Activated naive CD8-positive, alpha-beta T cell (primary cell): ENCODE results near the gene CD55.
"Not testable (repeated sequence)": the region's sequence is repeated elsewhere in the genome, so short reads cannot be mapped to it uniquely, and the experiment has no call there.

ENCODE experiments used
- H3K27ac Mint-ChIP-seq: one replicate; pipeline ENCODE4 v1.8.0; 2021; ENCODE audit warnings: mixed read lengths
- H3K27me3 Mint-ChIP-seq: one replicate; pipeline ENCODE4 v1.8.0; 2021; ENCODE audit warnings: mixed read lengths
- H3K36me3 Mint-ChIP-seq: one replicate; pipeline ENCODE4 v1.8.0; 2021; ENCODE audit warnings: mixed read lengths
- H3K4me1 Mint-ChIP-seq: one replicate; pipeline ENCODE4 v1.8.0; 2021; ENCODE audit warnings: low read depth, mixed read lengths
- H3K4me3 Mint-ChIP-seq: one replicate; pipeline ENCODE4 v1.8.0; 2021; ENCODE audit warnings: mild to moderate bottlenecking, mixed read lengths
- H3K9me3 Mint-ChIP-seq: one replicate; pipeline ENCODE4 v1.8.0; 2021; ENCODE audit warnings: low read depth, mixed read lengths

The CD55 gene

GRCh38 chr1:207315435-207315834, 6.0 kb upstream of the CD55 start:
- Mint-ChIP-seq H3K4me1 (peaks cover 14% of the 10 kb centered on the region), H3K27ac (no peak overlapping the region), H3K4me3 (no peak overlapping the region), H3K9me3 (no peaks in the 10 kb centered on the region), H3K27me3 (no peaks in the 10 kb centered on the region), H3K36me3 (no peaks in the 10 kb centered on the region)

GRCh38 chr1:207316141-207316540, 5.3 kb upstream of the CD55 start:
- Mint-ChIP-seq H3K4me1 (peaks cover 20% of the 10 kb centered on the region), H3K27me3 (no peaks in the 10 kb centered on the region), H3K9me3 (no peaks in the 10 kb centered on the region), H3K4me3 (no peak overlapping the region), H3K36me3 (no peaks in the 10 kb centered on the region), H3K27ac (no peak overlapping the region)

- Mint-ChIP-seq H3K9me3 (no peaks in the 10 kb centered on the region), H3K27ac (peak overlapping the region; percentile 18), H3K4me3 (no peak overlapping the region), H3K4me1 (peaks cover 20% of the 10 kb centered on the region), H3K27me3 (no peaks in the 10 kb centered on the region), H3K36me3 (no peaks in the 10 kb centered on the region)
Measured at GRCh38 chr1:207316622-207317391, 4.7 kb upstream of the CD55 start.

GRCh38 chr1:207317561-207317960, 3.9 kb upstream of the CD55 start:
- Mint-ChIP-seq H3K27ac (no peak overlapping the region), H3K9me3 (no peaks in the 10 kb centered on the region), H3K36me3 (no peaks in the 10 kb centered on the region), H3K27me3 (no peaks in the 10 kb centered on the region), H3K4me3 (no peak overlapping the region), H3K4me1 (peaks cover 20% of the 10 kb centered on the region)

- Mint-ChIP-seq H3K9me3 (no peaks in the 10 kb centered on the region), H3K27ac (no peak overlapping the region)
Measured at GRCh38 chr1:207318072-207318619, 3.3 kb upstream of the CD55 start.

GRCh38 chr1:207319199-207319598, 2.3 kb upstream of the CD55 start:
- Mint-ChIP-seq H3K27ac (peak overlapping the region; percentile 42), H3K4me1 (peaks cover 28% of the 10 kb centered on the region), H3K27me3 (no peaks in the 10 kb centered on the region), H3K4me3 (no peak overlapping the region), H3K9me3 (no peaks in the 10 kb centered on the region), H3K36me3 (peaks cover 8% of the 10 kb centered on the region)

More at GRCh38 chr1:207318072-207318619, 3.3 kb upstream of the CD55 start:
- Mint-ChIP-seq H3K4me3 (no peak overlapping the region), H3K36me3 (no peaks in the 10 kb centered on the region), H3K27me3 (no peaks in the 10 kb centered on the region), H3K4me1 (peaks cover 20% of the 10 kb centered on the region)

- Mint-ChIP-seq H3K4me1 (peaks cover 29% of the 10 kb centered on the region), H3K27ac (peak overlapping the region; percentile 91), H3K4me3 (peak overlapping the region; percentile 79)
- not testable (repeated sequence) for H3K27me3 Mint-ChIP-seq, H3K36me3 Mint-ChIP-seq, H3K9me3 Mint-ChIP-seq
Measured at GRCh38 chr1:207320105-207320504, 1.4 kb upstream of the CD55 start.

GRCh38 chr1:207321790-207322645, 540 bp downstream of the CD55 start:
- H3K4me3 Mint-ChIP-seq = peak overlapping the region; percentile 98
- peaks cover 21% of the 10 kb centered on the region for H3K36me3 Mint-ChIP-seq
- no peaks in the 10 kb centered on the region for H3K27me3 Mint-ChIP-seq
- H3K4me1 Mint-ChIP-seq = peaks cover 40% of the 10 kb centered on the region
- peak overlapping the region; percentile 99 for H3K27ac Mint-ChIP-seq
- H3K9me3 Mint-ChIP-seq = no peaks in the 10 kb centered on the region

- Mint-ChIP-seq H3K9me3 (no peaks in the 10 kb centered on the region), H3K4me1 (peaks cover 50% of the 10 kb centered on the region), H3K36me3 (peaks cover 34% of the 10 kb centered on the region), H3K4me3 (peak overlapping the region; percentile 92), H3K27ac (peak overlapping the region; percentile 86), H3K27me3 (no peaks in the 10 kb centered on the region)
Measured at GRCh38 chr1:207323425-207324225, 2.1 kb downstream of the CD55 start.

- H3K9me3 Mint-ChIP-seq = no peaks in the 10 kb centered on the region
- peaks cover 64% of the 10 kb centered on the region for H3K4me1 Mint-ChIP-seq
- peak overlapping the region; percentile 70 for H3K4me3 Mint-ChIP-seq
- no peaks in the 10 kb centered on the region for H3K27me3 Mint-ChIP-seq
- H3K36me3 Mint-ChIP-seq = peaks cover 61% of the 10 kb centered on the region
- H3K27ac Mint-ChIP-seq = peak overlapping the region; percentile 70
Measured at GRCh38 chr1:207328004-207328403, 6.5 kb downstream of the CD55 start.

GRCh38 chr1:207328908-207329440, 7.5 kb downstream of the CD55 start:
- peak overlapping the region; percentile 7 for H3K4me3 Mint-ChIP-seq
- H3K9me3 Mint-ChIP-seq = peaks cover 8% of the 10 kb centered on the region
- H3K27me3 Mint-ChIP-seq = no peaks in the 10 kb centered on the region
- H3K27ac Mint-ChIP-seq = peak overlapping the region; percentile 70
- H3K36me3 Mint-ChIP-seq = peaks cover 65% of the 10 kb centered on the region
- H3K4me1 Mint-ChIP-seq = peaks cover 67% of the 10 kb centered on the region

- Mint-ChIP-seq H3K36me3 (peaks cover 67% of the 10 kb centered on the region), H3K4me1 (peaks cover 68% of the 10 kb centered on the region), H3K4me3 (peak overlapping the region; percentile 35), H3K9me3 (peaks cover 12% of the 10 kb centered on the region), H3K27ac (peak overlapping the region; percentile 70), H3K27me3 (no peaks in the 10 kb centered on the region)
Measured at GRCh38 chr1:207329469-207329868, 8.0 kb downstream of the CD55 start.

GRCh38 chr1:207330011-207330710, 8.7 kb downstream of the CD55 start:
- Mint-ChIP-seq H3K4me1 (peaks cover 75% of the 10 kb centered on the region), H3K36me3 (peaks cover 68% of the 10 kb centered on the region), H3K9me3 (peaks cover 14% of the 10 kb centered on the region), H3K4me3 (peak overlapping the region; percentile 35), H3K27ac (peak overlapping the region; percentile 70), H3K27me3 (no peaks in the 10 kb centered on the region)
